HepG2 (cell line): ENCODE results near the gene CHST10. TPM values are rescaled to one million over a fixed set of nuclear protein-coding genes. Genes with fewer than 3 reads are reported as not detected.
A peak's percentile ranks its signal among the peaks of the same experiment; 100 is the strongest.

Source experiments
- ARID3A ChIP-seq: IDR thresholded peaks from 2 replicates; pipeline ENCODE4 v1.6.1; 2012; ENCODE audit warnings: low read depth, low read length, improper control_type of control experiment
- CHCHD3 ChIP-seq: sonication (generic); formaldehyde crosslinking; IDR thresholded peaks from 2 replicates; pipeline ENCODE4 v1.8.0; 2022; ENCODE audit warnings: mild to moderate bottlenecking, missing genetic modification reagents, moderate library complexity
- GPBP1L1 ChIP-seq: sonication (generic); formaldehyde crosslinking; IDR thresholded peaks from 2 replicates; pipeline ENCODE4 v1.5.0; 2020; ENCODE audit warnings: mild to moderate bottlenecking, missing genetic modification reagents
- KDM1A ChIP-seq: IDR thresholded peaks from 2 replicates; pipeline ENCODE4 v1.6.1; 2016; ENCODE audit warnings: missing compliant biosample characterization
- KLF13 ChIP-seq: sonication (generic); formaldehyde crosslinking; IDR thresholded peaks from 2 replicates; pipeline ENCODE4 v1.4.0; 2020; ENCODE audit warnings: mild to moderate bottlenecking, missing genetic modification reagents
- MTA1 ChIP-seq: sonication (generic); formaldehyde crosslinking; IDR thresholded peaks from 2 replicates; pipeline ENCODE4 v1.4.0; 2020; ENCODE audit warnings: missing genetic modification reagents, mild to moderate bottlenecking, borderline replicate concordance
- MTERF4 ChIP-seq: sonication (generic); formaldehyde crosslinking; IDR thresholded peaks from 2 replicates; pipeline ENCODE4 v1.8.0; 2023; ENCODE audit warnings: mild to moderate bottlenecking, missing genetic modification reagents
- MYPOP ChIP-seq: sonication (generic); formaldehyde crosslinking; IDR thresholded peaks from 2 replicates; pipeline ENCODE4 v1.8.1; 2023; ENCODE audit warnings: mild to moderate bottlenecking, moderate library complexity, missing genetic modification reagents
- NFIC ChIP-seq: IDR thresholded peaks from 2 replicates; pipeline ENCODE4 v1.6.1; 2012; ENCODE audit warnings: mild to moderate bottlenecking, low read length, inconsistent platforms
- NONO ChIP-seq, 2 experiments: fragments of 450-650 bp in 1 of 2; sonication (generic) in 1 of 2; formaldehyde crosslinking in 1 of 2; IDR thresholded peaks in 1 of 2; conservative IDR thresholded peaks in 1 of 2; 2 replicates each; pipeline versions ENCODE4 v1.6.1 to v1.8.0; 2017 to 2022; ENCODE audit warnings: mild to moderate bottlenecking in 1 of 2, missing genetic modification reagents in 1 of 2, moderate library complexity in 1 of 2
- SNAI1 ChIP-seq: sonication (generic); formaldehyde crosslinking; IDR thresholded peaks from 2 replicates; pipeline ENCODE4 v1.5.0; 2020; ENCODE audit warnings: mild to moderate bottlenecking, missing genetic modification reagents, borderline replicate concordance
- SP4 ChIP-seq: sonication (generic); formaldehyde crosslinking; IDR thresholded peaks from 2 replicates; pipeline ENCODE4 v1.8.1; 2023; ENCODE audit warnings: mild to moderate bottlenecking, missing genetic modification reagents
- TBL1XR1 ChIP-seq: fragments of 150-350 bp; IDR thresholded peaks from 2 replicates; pipeline ENCODE4 v1.6.1; 2014; ENCODE audit warnings: borderline replicate concordance, low read length; ENCODE audit not compliant: partially characterized antibody
- YY1 ChIP-seq: IDR thresholded peaks from 2 replicates; pipeline ENCODE4 v1.6.1; 2011; ENCODE audit warnings: low read length, low read depth, moderate library complexity, mild to moderate bottlenecking; ENCODE audit not compliant: insufficient read depth, insufficient replicate concordance
- ZMYM4 ChIP-seq: sonication (generic); formaldehyde crosslinking; IDR thresholded peaks from 2 replicates; pipeline ENCODE4 v1.8.1; 2023; ENCODE audit warnings: mild to moderate bottlenecking, missing genetic modification reagents
- ZNF143 ChIP-seq: sonication (generic); formaldehyde crosslinking; IDR thresholded peaks from 2 replicates; pipeline ENCODE4 v1.4.0; 2020; ENCODE audit warnings: missing genetic modification reagents
- ZNF329 ChIP-seq: sonication (generic); formaldehyde crosslinking; IDR thresholded peaks from 2 replicates; pipeline ENCODE4 v1.9.0; 2021; ENCODE audit warnings: low read depth, mild to moderate bottlenecking, missing genetic modification reagents
- ZNF513 ChIP-seq: sonication (generic); formaldehyde crosslinking; conservative IDR thresholded peaks from 2 replicates; pipeline ENCODE4 v1.5.0; 2020; ENCODE audit warnings: missing genetic modification reagents
- ZNF562 ChIP-seq: sonication (generic); formaldehyde crosslinking; IDR thresholded peaks from 2 replicates; pipeline ENCODE4 v1.8.0; 2022; ENCODE audit warnings: missing genetic modification reagents, borderline replicate concordance
- ZNF614 ChIP-seq: IDR thresholded peaks from 2 replicates; pipeline ENCODE4 v1.6.1; 2018; ENCODE audit warnings: missing biosample characterization, missing genetic modification reagents, inconsistent platforms, borderline replicate concordance
- ZNF619 ChIP-seq: sonication (generic); formaldehyde crosslinking; IDR thresholded peaks from 2 replicates; pipeline ENCODE4 v1.4.0; 2020; ENCODE audit warnings: mild to moderate bottlenecking, missing genetic modification reagents
- ZNF776 ChIP-seq: sonication (generic); formaldehyde crosslinking; IDR thresholded peaks from 2 replicates; pipeline ENCODE4 v1.4.0; 2020; ENCODE audit warnings: mild to moderate bottlenecking, missing genetic modification reagents
- ZSCAN9 ChIP-seq: IDR thresholded peaks from 2 replicates; pipeline ENCODE4 v1.6.1; 2016; ENCODE audit warnings: borderline replicate concordance
- polyA plus RNA-seq, 8 experiments: library from polyadenylated mRNA; depleted of rRNA in 3 of 8; stranded (reverse) in 7 of 8; unstranded in 1 of 8; fragments of >200 nt; fragmentation: Illumina TruSeq in 4 of 8; extraction: Trizol in 4 of 8; gene quantifications; 2 replicates each; pipeline versions ENCODE4 v1.2.1 to v1.2.3, GENCODE V29; 2011 to 2016; ENCODE audit warnings: low read depth in 4 of 8, missing spikeins in 1 of 8, mixed read lengths in 1 of 8; ENCODE audit not compliant: insufficient read depth in 1 of 8
- total RNA-seq, 5 experiments: library from RNA; depleted of rRNA; stranded (reverse); fragments of >200 nt; fragmentation: Illumina TruSeq; extraction: Trizol; gene quantifications; 2 replicates each; pipeline ENCODE4 v1.2.3, GENCODE V29; 2016; ENCODE audit warnings: low read depth in 1 of 5

The CHST10 gene
- total and polyA plus RNA-seq, 2 of the 13 experiments (the other 11 are each of a cell fraction or from before 2014, with no cell fraction given): 10.5 to 14.2 TPM

- TF ChIP-seq MYPOP (CRISPR knock-in tag) (peak; percentile 53; the same call in 1 of the 2 replicates), ZNF513 (CRISPR knock-in tag) (no peak), SP4 (peak; percentile 81), NFIC (no peak; the same call in 1 of the 2 replicates), ZNF562 (CRISPR knock-in tag) (no peak), ZNF776 (0 out of 2 replicates have a peak, but pooled peaks have one; percentile 50), GPBP1L1 (CRISPR knock-in tag) (no peak), ZSCAN9 (CRISPR knock-in tag) (no peak), NONO (IDR thresholded peaks at IDR 0.05) (no peak), NONO (CRISPR knock-in tag; conservative IDR thresholded peaks at IDR 0.05) (no peak; the same call in 1 of the 2 replicates), TBL1XR1 (no peak), ZMYM4 (CRISPR knock-in tag) (0 out of 2 replicates have a peak, but pooled peaks have one; percentile 48), MTERF4 (CRISPR knock-in tag) (no peak), MTA1 (CRISPR knock-in tag) (no peak), ZNF619 (CRISPR knock-in tag) (no peak), ARID3A (no peak), KDM1A (CRISPR knock-in tag) (no peak), CHCHD3 (CRISPR knock-in tag) (0 out of 2 replicates have a peak, but pooled peaks have one; percentile 83), ZNF614 (CRISPR knock-in tag) (no peak), SNAI1 (CRISPR knock-in tag) (no peak), ZNF329 (peak; percentile 24; the same call in 1 of the 2 replicates), KLF13 (CRISPR knock-in tag) (no peak), YY1 (peak; percentile 71), ZNF143 (CRISPR knock-in tag) (peak; percentile 59; the same call in 1 of the 2 replicates)
Observed at GRCh38 chr2:100416935-100417710, at the start of gene CHST10 (continued).
